Neural crest cell (in vitro differentiated cells): ENCODE measurements around the gene TGFBRAP1. TPM values are rescaled to one million over a fixed set of nuclear protein-coding genes. Genes with fewer than 3 reads are reported as not detected.

ENCODE experiments used
- DNase-seq: peaks from one replicate; pipeline ENCODE4 v3.0.0; 2021; ENCODE audit warnings: low read depth, mixed read lengths, low spot score
- H3K27ac Mint-ChIP-seq: one replicate; pipeline ENCODE4 v1.8.0; 2021; ENCODE audit warnings: mild to moderate bottlenecking, mixed read lengths; ENCODE audit not compliant: unreplicated experiment
- H3K27me3 Mint-ChIP-seq: 2 replicates; pipeline ENCODE4 v1.8.0; 2021; ENCODE audit warnings: low read depth, mild to moderate bottlenecking, mixed read lengths
- H3K36me3 Mint-ChIP-seq: 2 replicates; pipeline ENCODE4 v1.8.0; 2021; ENCODE audit warnings: low read depth, mild to moderate bottlenecking, mixed read lengths
- H3K4me1 Mint-ChIP-seq: 2 replicates; pipeline ENCODE4 v1.8.0; 2021; ENCODE audit warnings: mixed read lengths
- H3K4me3 Mint-ChIP-seq: one replicate; pipeline ENCODE4 v1.8.0; 2021; ENCODE audit warnings: mild to moderate bottlenecking, mixed read lengths
- H3K9me3 Mint-ChIP-seq: 2 replicates; pipeline ENCODE4 v1.8.0; 2021; ENCODE audit warnings: mixed read lengths
- total RNA-seq: library from RNA; stranded (reverse); gene quantifications from 2 replicates; pipeline ENCODE4 v1.2.1, GENCODE V29; 2021
- TF ChIP-seq, protein P1 (sequence below): fragments of 200-600 bp; sonication (generic); conservative IDR thresholded peaks from 2 replicates; pipeline ENCODE4 v1.5.0; 2021; ENCODE audit warnings: antibody characterized with exemption, mild to moderate bottlenecking

The TGFBRAP1 gene
- total RNA-seq, 1 donor from 2014 or later = 23.8 TPM

DNA sequence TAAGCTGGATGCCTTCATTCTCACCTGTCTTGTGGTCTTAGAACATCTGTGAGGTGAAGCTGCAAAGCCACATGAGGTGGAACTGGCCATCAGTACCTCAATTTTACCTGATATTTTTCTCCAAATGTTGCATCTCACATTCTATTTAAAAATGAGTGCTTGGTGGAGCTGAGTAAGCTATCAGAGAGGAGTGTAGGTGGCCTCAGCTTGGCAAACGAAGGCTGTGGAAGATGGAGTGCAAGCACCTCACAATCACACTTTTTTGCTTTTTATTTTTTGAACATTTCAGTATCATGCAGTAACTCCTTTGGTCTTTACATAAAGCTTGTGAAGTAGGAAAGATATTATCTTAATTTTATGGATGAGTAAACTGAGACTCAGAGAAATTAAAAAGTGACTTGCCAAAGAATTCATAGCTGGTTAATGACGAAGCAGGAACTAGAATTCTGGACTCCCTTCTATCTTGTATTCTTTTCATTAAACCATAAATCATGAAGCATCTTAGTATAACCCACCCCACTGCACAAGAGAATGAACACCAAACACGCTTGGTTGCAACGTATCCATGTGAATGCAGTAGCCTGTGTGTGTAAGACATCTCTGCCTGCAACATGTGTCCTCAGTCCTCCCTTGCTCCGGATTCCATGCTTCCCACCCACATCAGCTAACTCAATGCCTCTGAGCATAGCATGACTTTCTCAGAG, 35.1 kb upstream of the TGFBRAP1 start:
- Mint-ChIP-seq H3K4me3 (no peak overlapping the region), H3K27me3 (no peaks in the 10 kb centered on the region), H3K9me3 (no peaks in the 10 kb centered on the region), H3K27ac (no peak overlapping the region), H3K4me1 (peaks cover under 1% of the 10 kb centered on the region), H3K36me3 (peaks cover 2% of the 10 kb centered on the region)
- TF ChIP-seq, protein P1, sequence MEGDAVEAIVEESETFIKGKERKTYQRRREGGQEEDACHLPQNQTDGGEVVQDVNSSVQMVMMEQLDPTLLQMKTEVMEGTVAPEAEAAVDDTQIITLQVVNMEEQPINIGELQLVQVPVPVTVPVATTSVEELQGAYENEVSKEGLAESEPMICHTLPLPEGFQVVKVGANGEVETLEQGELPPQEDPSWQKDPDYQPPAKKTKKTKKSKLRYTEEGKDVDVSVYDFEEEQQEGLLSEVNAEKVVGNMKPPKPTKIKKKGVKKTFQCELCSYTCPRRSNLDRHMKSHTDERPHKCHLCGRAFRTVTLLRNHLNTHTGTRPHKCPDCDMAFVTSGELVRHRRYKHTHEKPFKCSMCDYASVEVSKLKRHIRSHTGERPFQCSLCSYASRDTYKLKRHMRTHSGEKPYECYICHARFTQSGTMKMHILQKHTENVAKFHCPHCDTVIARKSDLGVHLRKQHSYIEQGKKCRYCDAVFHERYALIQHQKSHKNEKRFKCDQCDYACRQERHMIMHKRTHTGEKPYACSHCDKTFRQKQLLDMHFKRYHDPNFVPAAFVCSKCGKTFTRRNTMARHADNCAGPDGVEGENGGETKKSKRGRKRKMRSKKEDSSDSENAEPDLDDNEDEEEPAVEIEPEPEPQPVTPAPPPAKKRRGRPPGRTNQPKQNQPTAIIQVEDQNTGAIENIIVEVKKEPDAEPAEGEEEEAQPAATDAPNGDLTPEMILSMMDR = no peak
- no peak for DNase-seq

DNA sequence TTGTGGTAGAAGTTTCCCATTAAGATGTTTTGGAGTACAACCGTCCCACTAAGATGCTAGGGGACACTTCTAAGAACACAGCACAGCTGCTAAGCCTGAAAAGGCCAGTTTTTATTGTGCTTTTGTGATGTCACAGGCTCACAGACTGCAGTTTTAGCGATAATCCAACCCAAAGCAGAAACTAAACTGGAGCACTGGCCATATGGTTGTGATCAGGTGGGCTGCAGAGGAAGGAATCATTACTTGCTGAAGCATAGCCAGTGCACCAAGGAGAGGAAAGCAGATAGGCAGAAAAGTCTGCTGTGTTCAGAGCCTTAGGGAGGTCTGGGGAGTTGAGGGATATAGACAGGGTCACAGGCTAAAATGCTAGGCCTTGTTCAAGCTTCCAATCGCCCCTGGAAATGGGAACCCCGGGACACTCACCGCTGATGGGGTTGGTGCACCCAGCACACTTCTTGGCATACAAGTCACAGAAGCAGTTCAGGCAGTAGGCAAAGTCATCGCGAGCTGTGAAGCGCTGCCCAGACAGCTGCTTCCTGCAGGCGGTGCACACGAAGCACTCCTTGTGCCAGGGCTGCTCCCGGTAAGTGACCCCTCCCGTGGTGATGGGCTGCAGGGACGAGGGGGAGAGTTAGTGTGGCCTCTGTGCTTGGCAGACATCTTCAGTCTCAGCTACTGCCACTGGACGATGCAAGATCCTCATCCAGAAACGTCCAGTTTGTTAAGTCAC, 33.5 kb upstream of the TGFBRAP1 start:
- Mint-ChIP-seq H3K4me1 (no peaks in the 10 kb centered on the region), H3K27me3 (no peaks in the 10 kb centered on the region), H3K36me3 (peaks cover 9% of the 10 kb centered on the region), H3K4me3 (no peak overlapping the region), H3K27ac (no peak overlapping the region), H3K9me3 (no peaks in the 10 kb centered on the region)
- no peak for DNase-seq
- TF ChIP-seq, protein P1 = no peak

DNA sequence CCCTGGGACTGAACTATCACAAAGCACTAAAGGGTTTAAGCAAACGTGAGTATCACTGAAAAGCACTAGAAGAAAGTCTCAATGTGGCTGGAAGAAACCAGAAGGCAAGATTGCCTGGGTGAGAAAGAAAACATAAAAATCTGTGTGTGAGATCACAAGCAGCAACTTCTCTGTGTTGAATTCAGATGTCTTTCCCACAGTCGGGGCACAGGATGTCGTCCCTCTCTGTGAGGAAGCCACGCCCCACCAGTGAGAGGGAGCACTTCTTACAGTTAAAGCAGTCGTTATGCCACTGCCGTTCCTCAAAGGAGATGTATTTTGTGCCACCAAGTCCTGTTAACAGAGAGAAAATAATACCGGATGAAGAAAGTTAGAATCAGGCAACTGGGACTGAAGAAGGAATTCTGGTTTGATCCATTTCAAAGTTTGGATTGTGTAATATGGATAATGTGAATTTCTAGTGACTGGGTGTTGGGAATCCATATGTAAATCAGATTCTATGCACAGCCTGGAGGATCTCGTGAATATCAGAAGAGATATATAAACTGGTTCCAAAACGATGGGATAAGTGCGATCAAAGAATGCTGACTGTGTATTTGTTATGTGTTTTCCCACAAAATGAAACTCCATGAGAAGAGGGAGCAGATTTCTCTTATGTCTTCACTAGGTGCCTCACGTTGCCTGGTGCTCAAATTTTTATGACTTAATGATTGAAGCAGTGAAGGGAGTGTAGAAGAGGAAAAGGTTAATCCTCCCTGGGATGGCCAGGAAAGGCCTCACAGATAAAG, 31.8 kb upstream of the TGFBRAP1 start:
- no peak for DNase-seq
- Mint-ChIP-seq H3K9me3 (peaks cover 3% of the 10 kb centered on the region), H3K4me3 (no peak overlapping the region), H3K36me3 (peaks cover 19% of the 10 kb centered on the region), H3K27ac (no peak overlapping the region), H3K27me3 (no peaks in the 10 kb centered on the region), H3K4me1 (no peaks in the 10 kb centered on the region)
- TF ChIP-seq, protein P1 = no peak

DNA sequence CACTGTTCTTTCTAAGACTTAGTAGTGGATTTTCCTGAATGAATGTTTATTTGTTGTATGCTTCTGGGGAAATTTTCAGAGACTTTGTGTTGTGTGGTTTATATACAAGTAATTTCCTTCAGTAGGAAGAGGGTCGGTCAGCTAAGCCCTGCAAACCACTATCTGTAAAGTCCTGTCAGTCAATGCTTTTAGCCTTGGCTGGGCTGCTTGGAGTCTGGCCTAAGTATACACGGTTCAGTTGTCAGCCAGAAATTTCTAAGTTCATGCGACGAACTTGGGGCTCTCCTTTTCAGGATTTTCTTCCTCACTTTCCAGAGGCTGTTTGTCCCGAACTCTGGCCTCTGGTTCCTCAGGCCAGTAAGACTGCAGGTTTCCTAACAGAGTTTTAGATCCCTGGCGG, 29.1 kb upstream of the TGFBRAP1 start:
- TF ChIP-seq, protein P1 = no peak
- no peak overlapping the region for H3K27ac Mint-ChIP-seq
- DNase-seq = no peak
- H3K4me1 Mint-ChIP-seq = no peaks in the 10 kb centered on the region
- H3K36me3 Mint-ChIP-seq = peaks cover 26% of the 10 kb centered on the region
- H3K4me3 Mint-ChIP-seq = no peak overlapping the region
- no peaks in the 10 kb centered on the region for H3K27me3 Mint-ChIP-seq
- H3K9me3 Mint-ChIP-seq = peaks cover 3% of the 10 kb centered on the region

DNA sequence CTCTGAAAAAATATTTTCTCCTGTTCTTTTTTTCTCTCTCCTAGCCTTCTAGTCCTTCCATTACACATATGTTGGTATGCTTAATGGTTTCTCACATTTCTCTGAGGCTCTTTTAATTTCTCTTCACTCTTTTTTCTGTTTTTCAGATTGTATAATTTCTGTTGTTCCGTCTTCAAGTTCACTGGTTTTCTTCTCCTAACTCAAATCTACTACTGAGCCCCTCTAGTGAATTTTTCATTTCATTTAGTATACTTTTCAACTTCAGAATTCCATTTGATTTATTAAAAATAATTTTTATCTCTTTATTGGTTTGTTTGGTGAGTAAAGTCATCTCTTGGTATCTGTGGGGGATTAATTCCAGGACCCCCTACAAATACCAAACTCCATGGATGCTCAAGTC, 27.6 kb upstream of the TGFBRAP1 start:
- Mint-ChIP-seq H3K27ac (no peak overlapping the region), H3K4me1 (no peaks in the 10 kb centered on the region), H3K27me3 (no peaks in the 10 kb centered on the region), H3K9me3 (peaks cover 3% of the 10 kb centered on the region), H3K4me3 (no peak overlapping the region), H3K36me3 (peaks cover 29% of the 10 kb centered on the region)
- TF ChIP-seq, protein P1 = no peak
- no peak for DNase-seq
